Stimulated activated naive CD8-positive, alpha-beta T cell treated with anti-CD3 and anti-CD28 coated beads, Interleukin-15, Interleukin-2, amounts not matched to agents 100 ng/mL and 50 ng/mL, for 24 hours (primary cell): ENCODE measurements around the gene C16orf89.
A peak's percentile ranks its signal among the peaks of the same experiment; 100 is the strongest.

ENCODE experiments used
- H3K27ac Mint-ChIP-seq: one replicate; pipeline ENCODE4 v1.8.0; 2021; ENCODE audit warnings: mild to moderate bottlenecking, mixed read lengths
- H3K27me3 Mint-ChIP-seq: one replicate; pipeline ENCODE4 v1.8.0; 2021; ENCODE audit warnings: mixed read lengths
- H3K36me3 Mint-ChIP-seq: one replicate; pipeline ENCODE4 v1.8.0; 2021; ENCODE audit warnings: low read depth, mixed read lengths
- H3K4me1 Mint-ChIP-seq: one replicate; pipeline ENCODE4 v1.8.0; 2021; ENCODE audit warnings: low read depth, mixed read lengths
- H3K4me3 Mint-ChIP-seq: one replicate; pipeline ENCODE4 v1.8.0; 2021; ENCODE audit warnings: mild to moderate bottlenecking, mixed read lengths
- H3K9me3 Mint-ChIP-seq: one replicate; pipeline ENCODE4 v1.8.0; 2021; ENCODE audit warnings: mixed read lengths

The C16orf89 gene

GRCh38 chr16:5072334-5073278, 6.8 kb upstream of the C16orf89 start:
- no peaks in the 10 kb centered on the region for H3K27me3 Mint-ChIP-seq
- H3K4me3 Mint-ChIP-seq: peak overlapping the region; percentile 96
- peaks cover 32% of the 10 kb centered on the region for H3K4me1 Mint-ChIP-seq
- H3K36me3 Mint-ChIP-seq: peaks cover 24% of the 10 kb centered on the region
- no peaks in the 10 kb centered on the region for H3K9me3 Mint-ChIP-seq
- H3K27ac Mint-ChIP-seq: peak overlapping the region; percentile 95

GRCh38 chr16:5071681-5072333, 6.1 kb upstream of the C16orf89 start, which contains the start of gene ALG1:
Gene ALG1, plus strand, starts transcription at chr16:5071843. Its CDS starts 7 bp downstream, at chr16:5071850.
- Mint-ChIP-seq H3K36me3 (peaks cover 24% of the 10 kb centered on the region), H3K27ac (peak within 1 kb of the TSS; percentile 95), H3K9me3 (no peaks in the 10 kb centered on the region), H3K4me1 (peaks cover 32% of the 10 kb centered on the region), H3K27me3 (no peaks in the 10 kb centered on the region), H3K4me3 (peak within 1 kb of the TSS; percentile 96)

GRCh38 chr16:5071341-5071680, 5.6 kb upstream of the C16orf89 start:
- Mint-ChIP-seq H3K9me3 (no peaks in the 10 kb centered on the region), H3K4me3 (peak overlapping the region; percentile 96), H3K27ac (peak overlapping the region; percentile 95), H3K4me1 (peaks cover 32% of the 10 kb centered on the region), H3K36me3 (peaks cover 22% of the 10 kb centered on the region), H3K27me3 (no peaks in the 10 kb centered on the region)

- peaks cover 32% of the 10 kb centered on the region for H3K4me1 Mint-ChIP-seq
- H3K27ac Mint-ChIP-seq: peak overlapping the region; percentile 95
- H3K27me3 Mint-ChIP-seq: no peaks in the 10 kb centered on the region
- peaks cover 16% of the 10 kb centered on the region for H3K36me3 Mint-ChIP-seq
- peak overlapping the region; percentile 96 for H3K4me3 Mint-ChIP-seq
- H3K9me3 Mint-ChIP-seq: no peaks in the 10 kb centered on the region
These were observed 4.9 kb upstream of the C16orf89 start for GRCh38 chr16:5070431-5071186.

GRCh38 chr16:5069854-5070253, 4.1 kb upstream of the C16orf89 start:
- Mint-ChIP-seq H3K9me3 (no peaks in the 10 kb centered on the region), H3K36me3 (peaks cover 11% of the 10 kb centered on the region), H3K27me3 (no peaks in the 10 kb centered on the region), H3K4me3 (no peak overlapping the region), H3K27ac (no peak overlapping the region), H3K4me1 (peaks cover 32% of the 10 kb centered on the region)

GRCh38 chr16:5069048-5069447, 3.3 kb upstream of the C16orf89 start:
- Mint-ChIP-seq H3K27ac (no peak overlapping the region), H3K27me3 (no peaks in the 10 kb centered on the region), H3K36me3 (peaks cover 4% of the 10 kb centered on the region), H3K4me3 (no peak overlapping the region), H3K4me1 (peaks cover 26% of the 10 kb centered on the region), H3K9me3 (no peaks in the 10 kb centered on the region)

- Mint-ChIP-seq H3K36me3 (no peaks in the 10 kb centered on the region), H3K27ac (no peak overlapping the region), H3K27me3 (no peaks in the 10 kb centered on the region), H3K4me1 (peaks cover 7% of the 10 kb centered on the region), H3K9me3 (no peaks in the 10 kb centered on the region), H3K4me3 (no peak overlapping the region)
These were observed 755 bp upstream of the C16orf89 start for GRCh38 chr16:5066511-5066910.

- Mint-ChIP-seq H3K27me3 (no peaks in the 10 kb centered on the region), H3K4me3 (no peak overlapping the region), H3K4me1 (no peaks in the 10 kb centered on the region), H3K9me3 (no peaks in the 10 kb centered on the region), H3K36me3 (no peaks in the 10 kb centered on the region), H3K27ac (no peak overlapping the region)
These were observed 430 bp downstream of the C16orf89 start for GRCh38 chr16:5065326-5065725.

- Mint-ChIP-seq H3K27ac (no peak overlapping the region), H3K36me3 (no peaks in the 10 kb centered on the region), H3K4me3 (no peak overlapping the region), H3K27me3 (no peaks in the 10 kb centered on the region), H3K9me3 (no peaks in the 10 kb centered on the region), H3K4me1 (no peaks in the 10 kb centered on the region)
These were observed 841 bp downstream of the C16orf89 start for GRCh38 chr16:5064915-5065314.

- no peak overlapping the region for H3K27ac Mint-ChIP-seq
- no peaks in the 10 kb centered on the region for H3K27me3 Mint-ChIP-seq
- no peaks in the 10 kb centered on the region for H3K4me1 Mint-ChIP-seq
- H3K4me3 Mint-ChIP-seq: no peak overlapping the region
- H3K36me3 Mint-ChIP-seq: no peaks in the 10 kb centered on the region
- H3K9me3 Mint-ChIP-seq: no peaks in the 10 kb centered on the region
These were observed 2.7 kb downstream of the C16orf89 start for GRCh38 chr16:5062790-5063765.

- Mint-ChIP-seq H3K4me3 (no peak overlapping the region), H3K27ac (no peak overlapping the region), H3K4me1 (no peaks in the 10 kb centered on the region), H3K27me3 (no peaks in the 10 kb centered on the region), H3K36me3 (no peaks in the 10 kb centered on the region), H3K9me3 (no peaks in the 10 kb centered on the region)
These were observed 3.7 kb downstream of the C16orf89 start for GRCh38 chr16:5062051-5062450.

- Mint-ChIP-seq H3K4me1 (no peaks in the 10 kb centered on the region), H3K27ac (no peak overlapping the region), H3K9me3 (no peaks in the 10 kb centered on the region), H3K27me3 (no peaks in the 10 kb centered on the region), H3K4me3 (no peak overlapping the region), H3K36me3 (no peaks in the 10 kb centered on the region)
These were observed 5.6 kb downstream of the C16orf89 start for GRCh38 chr16:5060073-5060641.

- Mint-ChIP-seq H3K36me3 (no peaks in the 10 kb centered on the region), H3K27me3 (no peaks in the 10 kb centered on the region), H3K4me3 (no peak overlapping the region), H3K27ac (no peak overlapping the region), H3K4me1 (no peaks in the 10 kb centered on the region), H3K9me3 (no peaks in the 10 kb centered on the region)
These were observed 6.2 kb downstream of the C16orf89 start for GRCh38 chr16:5059386-5060072.
